C1 segment of cervical spinal cord (tissue), 14 donors: ENCODE data around the gene CAB39L.

ENCODE experiments used
- DNase-seq, 14 donors: peaks; one replicate each; lab custom pipeline; 2025; lab: John Stamatoyannopoulos, UW

Gene CAB39L

GRCh38 chr13:49292742-49293486, 150.9 kb downstream of the CAB39L start:
- peak in 8 of 14 donors; percentile 23 to 80 (median 34) for DNase-seq

- no peak for DNase-seq
These were observed 155.4 kb downstream of the CAB39L start for GRCh38 chr13:49288458-49288857.

- DNase-seq, result no peak
These were observed 155.9 kb downstream of the CAB39L start for GRCh38 chr13:49287995-49288394.

- DNase-seq, result no peak
These were observed 164.0 kb downstream of the CAB39L start for GRCh38 chr13:49279885-49280284.

GRCh38 chr13:49279112-49279511, 164.8 kb downstream of the CAB39L start:
- no peak for DNase-seq

GRCh38 chr13:49278211-49278610, 165.7 kb downstream of the CAB39L start:
- DNase-seq, result no peak

- DNase-seq, result no peak
These were observed 171.6 kb downstream of the CAB39L start for GRCh38 chr13:49272296-49272695.

- no peak for DNase-seq
These were observed 172.6 kb downstream of the CAB39L start for GRCh38 chr13:49271264-49271663.

- DNase-seq, result no peak
These were observed 178.0 kb downstream of the CAB39L start for GRCh38 chr13:49265822-49266221.

GRCh38 chr13:49262634-49263033, 181.2 kb downstream of the CAB39L start:
- no peak for DNase-seq

GRCh38 chr13:49259586-49259985, 184.3 kb downstream of the CAB39L start:
- no peak for DNase-seq
